Kidney (tissue), 14 donors: ENCODE results near the gene TRPC5OS. TPM values are rescaled to one million over a fixed set of nuclear protein-coding genes. Genes with fewer than 3 reads are reported as not detected.

Source experiments
- DNase-seq, 5 donors: peaks; one replicate each; pipeline ENCODE4 v3.0.0-alpha.2; 2013 to 2020
- FAIRE-seq: peaks from 2 replicates; lab custom pipeline; 2012; peaks lifted over from hg19 to GRCh38; lab: Jason Lieb, UNC
- H3K27ac ChIP-seq, 2 donors: one replicate each; pipeline ENCODE4 v1.7.0; 2013; ENCODE audit warnings: low read depth in 2 of 2, low read length in 2 of 2, inconsistent platforms in 1 of 2
- H3K27me3 ChIP-seq: one replicate; pipeline ENCODE4 v1.7.1; 2013; ENCODE audit warnings: low read length, inconsistent platforms; ENCODE audit not compliant: control insufficient read depth, insufficient read depth
- H3K36me3 ChIP-seq, 3 donors: one replicate each; pipeline versions ENCODE4 v1.7.0 to v1.7.1; 2013; ENCODE audit warnings: low read length in 3 of 3, control low read depth in 1 of 3, inconsistent platforms in 1 of 3; ENCODE audit not compliant: insufficient read depth in 3 of 3, control insufficient read depth in 2 of 3
- H3K4me1 ChIP-seq, 3 donors: one replicate each; pipeline versions ENCODE4 v1.7.0 to v1.7.1; 2013; ENCODE audit warnings: low read length in 3 of 3, inconsistent platforms in 1 of 3, low read depth in 1 of 3; ENCODE audit not compliant: control insufficient read depth in 2 of 3, insufficient read depth in 2 of 3
- H3K4me3 ChIP-seq, 3 donors: one replicate each; pipeline versions ENCODE4 v1.7.0 to v1.8.1; 2013; ENCODE audit warnings: low read length in 3 of 3, control low read depth in 1 of 3, inconsistent platforms in 1 of 3
- H3K9ac ChIP-seq, 3 donors: one replicate each; pipeline versions ENCODE4 v1.7.0 to v1.7.1; 2013; ENCODE audit warnings: low read length in 3 of 3, control low read depth in 1 of 3, inconsistent platforms in 1 of 3
- H3K9me3 ChIP-seq, 3 donors: one replicate each; pipeline versions ENCODE4 v1.7.0 to v1.7.1; 2013; ENCODE audit warnings: low read length in 3 of 3, control low read depth in 1 of 3, inconsistent platforms in 1 of 3; ENCODE audit not compliant: control insufficient read depth in 2 of 3, insufficient read depth in 1 of 3
- intact Hi-C: fragments of 100-400 bp; cut with DNase I; formaldehyde crosslinking; loops from one replicate; pipeline ENCODE4 v1.11.1; 2022
- polyA plus RNA-seq: library from polyadenylated mRNA; stranded (reverse); fragments of 350-450 nt; fragmentation: Illumina TruSeq; extraction: RNeasy Lipid Tissue Mini Kit (QIAGEN cat#74804); gene quantifications from one replicate; pipeline ENCODE4 v1.2.3, GENCODE V29; 2014; ENCODE audit warnings: low read depth, low replicate concordance; ENCODE audit not compliant: insufficient read depth
- total RNA-seq: library from RNA; stranded (reverse); fragmentation: NEBNext Ultra II Directional; extraction: Animal tissue kit (Norgen Biotek cat#: 25700); gene quantifications from one replicate; pipeline ENCODE4 v1.2.1, GENCODE V29; 2021
- TF ChIP-seq, protein P1 (sequence below): IDR thresholded peaks from 3 replicates; pipeline ENCODE4 v1.5.1; 2012; ENCODE audit warnings: mild to moderate bottlenecking, moderate library complexity, borderline replicate concordance; ENCODE audit not compliant: insufficient read depth; ENCODE audit errors: extremely low read depth
- donor health status: control.
- donor health status: control.
- donor health status: control.
- donor health status: control.
- donor health status: control.
- donor health status: DM: yes; HTN: yes; CAD: no.
- donor health status: Normal renal cell carcinoma (clear cell type).

Gene TRPC5OS
- total and polyA plus RNA-seq, 2 donors from 2014 or later = 0.13 TPM; not detected in 1

DNA sequence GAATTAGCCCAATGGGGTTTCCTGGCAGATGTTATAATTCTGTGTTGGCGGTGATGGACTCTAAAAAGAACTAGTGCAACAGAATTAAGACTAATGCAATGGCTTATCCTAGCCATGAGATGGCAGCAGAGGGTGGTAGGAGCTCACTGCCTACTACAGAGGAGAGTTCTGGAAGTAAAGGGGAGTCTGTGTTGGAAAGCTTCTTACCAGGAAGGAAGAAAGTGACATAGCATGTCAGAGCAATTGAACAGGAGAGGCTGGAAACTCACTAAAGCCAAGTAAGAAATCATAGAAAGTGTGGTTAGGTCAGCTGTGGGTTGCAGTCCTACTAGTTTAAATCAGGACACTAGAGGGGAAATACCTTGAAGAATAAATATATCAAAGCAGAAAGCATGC is 6.3 kb upstream of the TRPC5OS start:
- FAIRE-seq (peak; percentile 88), DNase-seq (peak in 4 of 5 donors; percentile 32 to 70 (median 56))
- TF ChIP-seq, protein P1, sequence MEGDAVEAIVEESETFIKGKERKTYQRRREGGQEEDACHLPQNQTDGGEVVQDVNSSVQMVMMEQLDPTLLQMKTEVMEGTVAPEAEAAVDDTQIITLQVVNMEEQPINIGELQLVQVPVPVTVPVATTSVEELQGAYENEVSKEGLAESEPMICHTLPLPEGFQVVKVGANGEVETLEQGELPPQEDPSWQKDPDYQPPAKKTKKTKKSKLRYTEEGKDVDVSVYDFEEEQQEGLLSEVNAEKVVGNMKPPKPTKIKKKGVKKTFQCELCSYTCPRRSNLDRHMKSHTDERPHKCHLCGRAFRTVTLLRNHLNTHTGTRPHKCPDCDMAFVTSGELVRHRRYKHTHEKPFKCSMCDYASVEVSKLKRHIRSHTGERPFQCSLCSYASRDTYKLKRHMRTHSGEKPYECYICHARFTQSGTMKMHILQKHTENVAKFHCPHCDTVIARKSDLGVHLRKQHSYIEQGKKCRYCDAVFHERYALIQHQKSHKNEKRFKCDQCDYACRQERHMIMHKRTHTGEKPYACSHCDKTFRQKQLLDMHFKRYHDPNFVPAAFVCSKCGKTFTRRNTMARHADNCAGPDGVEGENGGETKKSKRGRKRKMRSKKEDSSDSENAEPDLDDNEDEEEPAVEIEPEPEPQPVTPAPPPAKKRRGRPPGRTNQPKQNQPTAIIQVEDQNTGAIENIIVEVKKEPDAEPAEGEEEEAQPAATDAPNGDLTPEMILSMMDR = peak; percentile 54
- Histone ChIP-seq H3K4me1 (peaks cover 0 to 4% (median 3%) of the 10 kb centered on the region in 3 donors), H3K27ac (no peak overlapping the region), H3K9me3 (no peaks in the 10 kb centered on the region), H3K36me3 (no peaks in the 10 kb centered on the region), H3K27me3 (peaks cover 5% of the 10 kb centered on the region), H3K4me3 (no peak overlapping the region), H3K9ac (no peak overlapping the region)
- intact Hi-C loops = no loop called here

- H3K27ac ChIP-seq = no peak overlapping the region
- intact Hi-C loops = no loop called here
- FAIRE-seq (no peak), DNase-seq (no peak)
- peaks cover 5% of the 10 kb centered on the region for H3K27me3 ChIP-seq
- H3K9ac ChIP-seq = no peak overlapping the region
- H3K36me3 ChIP-seq = no peaks in the 10 kb centered on the region
- TF ChIP-seq, protein P1 = no peak
- peaks cover 0 to 3% (median 0%) of the 10 kb centered on the region in 3 donors for H3K4me1 ChIP-seq
- no peak overlapping the region for H3K4me3 ChIP-seq
- no peaks in the 10 kb centered on the region for H3K9me3 ChIP-seq
These were observed 1.7 kb upstream of the TRPC5OS start for GRCh38 chrX:111874241-111874640.

DNA sequence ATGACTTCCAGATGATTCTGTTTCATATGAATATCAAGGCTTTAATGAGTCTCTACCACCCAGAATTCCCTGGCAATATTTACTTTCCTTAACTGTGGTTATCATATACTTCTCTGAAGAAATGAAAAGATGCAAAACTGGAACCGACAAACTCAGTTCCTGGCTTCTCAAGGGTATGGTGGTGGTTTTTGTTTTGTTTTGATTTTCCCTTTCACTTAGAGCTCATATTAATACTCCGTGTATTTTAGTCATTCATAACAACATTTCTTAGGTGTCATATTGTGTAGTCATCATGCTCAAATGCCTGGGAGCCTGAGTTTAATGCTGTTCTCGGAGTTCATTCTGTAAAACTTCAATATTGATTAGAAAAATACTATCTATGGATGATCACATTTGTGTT is 665 bp downstream of the TRPC5OS start:
- TF ChIP-seq, protein P1 = no peak
- no peak for DNase-seq
- Histone ChIP-seq H3K4me3 (no peak overlapping the region), H3K9me3 (no peaks in the 10 kb centered on the region), H3K36me3 (no peaks in the 10 kb centered on the region), H3K4me1 (no peaks in the 10 kb centered on the region), H3K9ac (no peak overlapping the region), H3K27ac (no peak overlapping the region), H3K27me3 (peaks cover 2% of the 10 kb centered on the region)
- FAIRE-seq = no peak
- intact Hi-C loops = no loop called here

DNA sequence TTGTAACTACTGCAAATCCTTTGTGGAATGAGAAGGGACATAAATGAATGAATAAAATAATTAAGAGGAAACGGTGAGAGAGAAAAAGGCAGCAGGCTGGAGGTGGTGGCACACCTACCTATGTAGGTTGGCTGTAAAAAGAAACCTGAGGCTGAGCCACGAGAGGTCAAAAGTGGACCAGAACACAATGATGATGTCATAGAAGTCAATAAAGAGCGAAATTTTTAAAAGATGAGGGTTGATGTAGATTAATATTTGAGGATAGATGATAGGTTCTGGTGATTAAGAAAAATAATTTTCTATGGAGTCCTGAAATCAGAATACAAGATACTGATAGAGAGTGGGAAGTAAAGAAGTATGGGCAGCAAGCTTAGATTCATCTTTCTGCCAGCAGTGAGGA is 1.7 kb downstream of the TRPC5OS start:
- intact Hi-C loops = no loop called here
- TF ChIP-seq, protein P1 = no peak

More for the DNA sequence above, 1.7 kb downstream of the TRPC5OS start:
- Histone ChIP-seq H3K27me3 (peaks cover 2% of the 10 kb centered on the region), H3K36me3 (no peaks in the 10 kb centered on the region), H3K4me3 (no peak overlapping the region), H3K27ac (no peak overlapping the region), H3K4me1 (no peaks in the 10 kb centered on the region), H3K9ac (no peak overlapping the region), H3K9me3 (no peaks in the 10 kb centered on the region)
- no peak for DNase-seq
- FAIRE-seq = no peak
